ENCODE results near the gene KREMEN1.

- TF ChIP-seq CTCF (IDR thresholded peaks at IDR 0.05) (no peak), POLR2AphosphoS5 (IDR thresholded peaks at IDR 0.05; ENCODE audit: insufficient read depth in 1 of 2, low read depth in 1 of 2) (no peak)
These were observed 127.0 kb downstream of the KREMEN1 start for GRCh38 chr22:29199702-29200400.
